ENCODE measurements around the gene PRXL2A. TPM values are rescaled to one million over a fixed set of nuclear protein-coding genes. Genes with fewer than 3 reads are reported as not detected.

The PRXL2A gene
- total and polyA plus RNA-seq, 9 donors: 24.8 to 58.9 (median 43.7) TPM

- Histone ChIP-seq H3K27me3 (no peaks in the 10 kb centered on the region), H3K9me3 (no peaks in the 10 kb centered on the region), H3K36me3 (no peaks in the 10 kb centered on the region), H3K4me1 (ENCODE audit: insufficient read depth) (no peaks in the 10 kb centered on the region), H3K4me3 (no peak overlapping the region), H3K27ac (no peak overlapping the region)
- DNase-seq: no peak
- WGBS, 3 donors: 62 to 79% (median 70%) methylated on average over 6 of the region's 6 CpGs
- intact Hi-C loops (cut with DNase I): no loop called here
- TF ChIP-seq EP300 (IDR thresholded peaks at IDR 0.05): no peak
- TF ChIP-seq, protein P1, sequence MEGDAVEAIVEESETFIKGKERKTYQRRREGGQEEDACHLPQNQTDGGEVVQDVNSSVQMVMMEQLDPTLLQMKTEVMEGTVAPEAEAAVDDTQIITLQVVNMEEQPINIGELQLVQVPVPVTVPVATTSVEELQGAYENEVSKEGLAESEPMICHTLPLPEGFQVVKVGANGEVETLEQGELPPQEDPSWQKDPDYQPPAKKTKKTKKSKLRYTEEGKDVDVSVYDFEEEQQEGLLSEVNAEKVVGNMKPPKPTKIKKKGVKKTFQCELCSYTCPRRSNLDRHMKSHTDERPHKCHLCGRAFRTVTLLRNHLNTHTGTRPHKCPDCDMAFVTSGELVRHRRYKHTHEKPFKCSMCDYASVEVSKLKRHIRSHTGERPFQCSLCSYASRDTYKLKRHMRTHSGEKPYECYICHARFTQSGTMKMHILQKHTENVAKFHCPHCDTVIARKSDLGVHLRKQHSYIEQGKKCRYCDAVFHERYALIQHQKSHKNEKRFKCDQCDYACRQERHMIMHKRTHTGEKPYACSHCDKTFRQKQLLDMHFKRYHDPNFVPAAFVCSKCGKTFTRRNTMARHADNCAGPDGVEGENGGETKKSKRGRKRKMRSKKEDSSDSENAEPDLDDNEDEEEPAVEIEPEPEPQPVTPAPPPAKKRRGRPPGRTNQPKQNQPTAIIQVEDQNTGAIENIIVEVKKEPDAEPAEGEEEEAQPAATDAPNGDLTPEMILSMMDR (IDR thresholded peaks at IDR 0.05): no peak
- no peak for TF ChIP-seq POLR2A (IDR thresholded peaks at IDR 0.05)
Measured at GRCh38 chr10:80371467-80371866, 36.9 kb upstream of the PRXL2A start.

- intact Hi-C loops (cut with DNase I): no loop called here
- WGBS, 3 donors: 70 to 76% (median 71%) methylated on average over 5 of the region's 5 CpGs
Measured at GRCh38 chr10:80372675-80373074, 35.7 kb upstream of the PRXL2A start.

DNA sequence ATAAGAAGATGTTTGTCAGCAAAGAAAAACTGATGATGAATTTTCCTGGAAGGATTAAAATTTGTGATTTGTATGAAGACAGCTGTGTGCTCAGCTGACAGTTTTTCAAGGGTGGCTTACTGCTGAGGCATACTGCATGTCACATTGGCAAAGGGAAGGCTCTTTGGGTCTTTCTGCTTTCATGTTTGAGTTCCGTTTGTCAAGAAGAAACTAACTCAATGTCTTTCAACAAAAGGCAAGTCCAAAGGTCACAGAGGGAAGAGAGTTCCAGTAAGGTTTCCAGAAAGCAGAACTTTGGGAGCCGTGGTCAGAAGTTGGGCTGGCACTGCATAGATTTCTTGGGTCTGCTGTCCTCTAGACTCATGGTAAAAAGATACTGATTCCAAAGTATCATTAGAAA is 34.8 kb upstream of the PRXL2A start:
- DNase-seq: no peak
- no peaks in the 10 kb centered on the region for H3K4me1 ChIP-seq (ENCODE audit: insufficient read depth)
- H3K4me3 ChIP-seq: no peak overlapping the region
- 80 to 85% (median 81%) methylated on average over 2 of the region's 2 CpGs for WGBS, 3 donors
- TF ChIP-seq EP300 (IDR thresholded peaks at IDR 0.05) (no peak), POLR2A (IDR thresholded peaks at IDR 0.05) (no peak)
- TF ChIP-seq, protein P1 (IDR thresholded peaks at IDR 0.05): no peak
- H3K27me3 ChIP-seq: no peaks in the 10 kb centered on the region
- intact Hi-C loops (cut with DNase I): no loop called here
- no peaks in the 10 kb centered on the region for H3K36me3 ChIP-seq
- H3K9me3 ChIP-seq: no peaks in the 10 kb centered on the region
- no peak overlapping the region for H3K27ac ChIP-seq

More at GRCh38 chr10:80372675-80373074, 35.7 kb upstream of the PRXL2A start:
- TF ChIP-seq EP300 (IDR thresholded peaks at IDR 0.05): no peak
- TF ChIP-seq POLR2A (IDR thresholded peaks at IDR 0.05): no peak
- TF ChIP-seq, protein P1 (IDR thresholded peaks at IDR 0.05): no peak
- no peak overlapping the region for H3K4me3 ChIP-seq
- H3K27ac ChIP-seq: no peak overlapping the region
- no peak for DNase-seq
- H3K27me3 ChIP-seq: no peaks in the 10 kb centered on the region
- H3K9me3 ChIP-seq: no peaks in the 10 kb centered on the region
- H3K4me1 ChIP-seq (ENCODE audit: insufficient read depth): no peaks in the 10 kb centered on the region
- no peaks in the 10 kb centered on the region for H3K36me3 ChIP-seq

GRCh38 chr10:80379701-80380100 is 28.6 kb upstream of the PRXL2A start:
- H3K27me3 ChIP-seq: no peaks in the 10 kb centered on the region
- 26 to 69% (median 48%) methylated on average over 3 of the region's 3 CpGs for WGBS, 3 donors
- no peaks in the 10 kb centered on the region for H3K36me3 ChIP-seq
- intact Hi-C loops (cut with DNase I): loop anchor here in 1 of 4 donors (10.0 kb wide), 1 partner anchor 65 kb away; no protein-coding TSS in a partner anchor
- no peaks in the 10 kb centered on the region for H3K9me3 ChIP-seq
- no peak for DNase-seq
- H3K27ac ChIP-seq: no peak overlapping the region
- H3K4me3 ChIP-seq: no peak overlapping the region
- TF ChIP-seq POLR2A (IDR thresholded peaks at IDR 0.05) (no peak), EP300 (IDR thresholded peaks at IDR 0.05) (no peak)
- TF ChIP-seq, protein P1 (IDR thresholded peaks at IDR 0.05): no peak
- no peaks in the 10 kb centered on the region for H3K4me1 ChIP-seq (ENCODE audit: insufficient read depth)
